Activated CD4-positive, alpha-beta T cell treated with anti-CD3 and anti-CD28 coated beads, Interleukin-2, amount 50 U/mL, for 16 hours (primary cell): Measurements from ENCODE around the gene TMEM184B.

Experiments
- DNase-seq: peaks from one replicate; pipeline ENCODE4 v3.0.0-alpha.2; 2020

Gene TMEM184B

GRCh38 chr22:38176170-38176741 is 96.6 kb downstream of the TMEM184B start:
- DNase-seq, result no peak

GRCh38 chr22:38175206-38176118 is 97.3 kb downstream of the TMEM184B start:
- DNase-seq, result no peak

GRCh38 chr22:38174626-38175025 is 98.2 kb downstream of the TMEM184B start:
- no peak for DNase-seq

GRCh38 chr22:38173641-38173906 is 99.2 kb downstream of the TMEM184B start:
- no peak for DNase-seq

- peak; percentile 17 for DNase-seq
These were observed 99.8 kb downstream of the TMEM184B start for GRCh38 chr22:38172832-38173640.

- no peak for DNase-seq
These were observed 100.6 kb downstream of the TMEM184B start for GRCh38 chr22:38171927-38172831.

GRCh38 chr22:38170469-38170868 is 102.3 kb downstream of the TMEM184B start:
- DNase-seq, result no peak
